ENCODE data around the gene TPX2.

DNA sequence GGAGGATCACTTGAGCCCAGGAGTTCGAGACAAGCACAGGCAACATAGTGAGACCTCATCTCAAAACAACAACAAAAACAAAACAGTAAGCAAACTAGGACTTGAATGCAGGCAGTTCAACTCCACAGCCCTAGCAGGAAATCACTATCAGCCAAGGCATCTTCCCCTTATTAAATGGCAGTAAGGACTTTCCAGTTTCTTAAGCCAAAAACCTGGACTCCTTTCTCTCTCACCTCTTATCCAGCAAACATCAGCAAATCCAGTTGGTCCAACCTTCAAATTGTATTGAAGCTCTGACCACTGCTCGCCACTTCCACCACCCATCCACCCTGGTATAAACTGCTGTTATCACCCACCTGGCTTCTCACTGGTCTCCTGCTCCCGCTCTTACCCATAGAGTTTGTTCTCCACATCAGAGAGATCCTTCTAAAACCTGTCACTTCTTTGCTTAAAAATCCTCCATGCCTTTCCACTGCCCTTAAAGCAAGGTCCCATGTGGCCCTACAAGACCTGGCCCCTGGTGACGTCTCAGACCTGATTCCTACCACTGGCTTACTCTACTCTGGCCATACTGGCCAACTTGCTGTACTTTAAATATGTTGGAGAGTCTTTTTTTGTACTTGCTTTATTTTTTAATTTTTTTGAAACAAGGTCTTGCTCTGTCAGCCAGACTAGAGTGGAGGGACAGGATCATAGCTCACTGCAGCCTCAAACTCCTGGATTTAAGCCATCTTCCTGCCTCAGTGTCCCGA is 44.1 kb upstream of the TPX2 start:
- TF ChIP-seq, protein P1, sequence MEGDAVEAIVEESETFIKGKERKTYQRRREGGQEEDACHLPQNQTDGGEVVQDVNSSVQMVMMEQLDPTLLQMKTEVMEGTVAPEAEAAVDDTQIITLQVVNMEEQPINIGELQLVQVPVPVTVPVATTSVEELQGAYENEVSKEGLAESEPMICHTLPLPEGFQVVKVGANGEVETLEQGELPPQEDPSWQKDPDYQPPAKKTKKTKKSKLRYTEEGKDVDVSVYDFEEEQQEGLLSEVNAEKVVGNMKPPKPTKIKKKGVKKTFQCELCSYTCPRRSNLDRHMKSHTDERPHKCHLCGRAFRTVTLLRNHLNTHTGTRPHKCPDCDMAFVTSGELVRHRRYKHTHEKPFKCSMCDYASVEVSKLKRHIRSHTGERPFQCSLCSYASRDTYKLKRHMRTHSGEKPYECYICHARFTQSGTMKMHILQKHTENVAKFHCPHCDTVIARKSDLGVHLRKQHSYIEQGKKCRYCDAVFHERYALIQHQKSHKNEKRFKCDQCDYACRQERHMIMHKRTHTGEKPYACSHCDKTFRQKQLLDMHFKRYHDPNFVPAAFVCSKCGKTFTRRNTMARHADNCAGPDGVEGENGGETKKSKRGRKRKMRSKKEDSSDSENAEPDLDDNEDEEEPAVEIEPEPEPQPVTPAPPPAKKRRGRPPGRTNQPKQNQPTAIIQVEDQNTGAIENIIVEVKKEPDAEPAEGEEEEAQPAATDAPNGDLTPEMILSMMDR (IDR thresholded peaks at IDR 0.05): no peak
- no peak for TF ChIP-seq POLR2A (IDR thresholded peaks at IDR 0.05)
